GM18868 (cell line): ENCODE results near the gene HOXA3.

Source experiments
- ATAC-seq: cut with Tn5 transposase; IDR thresholded peaks from one replicate; pipeline ENCODE4 v1.9.1; 2021; ENCODE audit warnings: mild to moderate bottlenecking, moderate library complexity; ENCODE audit not compliant: unreplicated experiment

The HOXA3 gene

DNA sequence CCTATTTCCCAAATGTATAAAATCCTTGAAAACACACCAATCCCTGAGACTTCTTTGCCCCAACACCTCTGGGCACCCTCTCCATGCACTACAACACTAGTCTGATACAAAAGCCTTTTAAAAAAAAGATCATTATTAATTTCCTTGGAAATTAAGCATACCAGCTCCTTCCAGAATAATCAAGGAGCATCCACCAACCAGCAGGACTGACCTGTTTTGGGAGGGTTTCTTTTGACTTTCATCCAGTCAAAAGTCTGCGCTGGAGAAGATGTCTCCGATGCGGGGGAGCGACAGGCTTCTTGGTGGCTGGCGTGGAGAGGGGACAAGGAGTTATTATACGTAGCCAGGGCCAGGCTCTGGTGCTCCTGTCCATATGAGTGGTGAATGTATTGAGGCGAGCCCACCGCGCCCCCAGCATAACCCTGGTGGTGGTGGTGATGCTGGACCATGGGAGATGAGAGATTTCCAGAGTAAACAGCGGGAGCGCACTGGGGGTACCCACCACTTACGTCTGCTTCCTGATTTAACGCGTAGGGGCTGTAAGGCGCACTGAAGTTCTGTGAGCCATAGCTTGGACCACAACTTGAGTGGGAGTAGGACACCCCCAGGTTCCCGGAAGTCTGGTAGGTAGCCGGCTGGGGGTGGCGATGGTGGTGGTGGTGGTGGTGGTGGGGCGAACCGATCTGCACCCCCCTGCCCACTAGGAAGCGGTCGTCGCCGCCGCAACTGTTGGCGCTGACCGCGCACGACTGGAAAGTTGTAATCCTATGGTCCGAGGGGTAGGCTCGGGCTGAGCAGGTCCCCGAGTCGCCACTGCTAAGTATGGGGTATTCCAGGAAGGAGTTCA lies 57.1 kb downstream of the HOXA3 start:
- no peak for ATAC-seq

DNA sequence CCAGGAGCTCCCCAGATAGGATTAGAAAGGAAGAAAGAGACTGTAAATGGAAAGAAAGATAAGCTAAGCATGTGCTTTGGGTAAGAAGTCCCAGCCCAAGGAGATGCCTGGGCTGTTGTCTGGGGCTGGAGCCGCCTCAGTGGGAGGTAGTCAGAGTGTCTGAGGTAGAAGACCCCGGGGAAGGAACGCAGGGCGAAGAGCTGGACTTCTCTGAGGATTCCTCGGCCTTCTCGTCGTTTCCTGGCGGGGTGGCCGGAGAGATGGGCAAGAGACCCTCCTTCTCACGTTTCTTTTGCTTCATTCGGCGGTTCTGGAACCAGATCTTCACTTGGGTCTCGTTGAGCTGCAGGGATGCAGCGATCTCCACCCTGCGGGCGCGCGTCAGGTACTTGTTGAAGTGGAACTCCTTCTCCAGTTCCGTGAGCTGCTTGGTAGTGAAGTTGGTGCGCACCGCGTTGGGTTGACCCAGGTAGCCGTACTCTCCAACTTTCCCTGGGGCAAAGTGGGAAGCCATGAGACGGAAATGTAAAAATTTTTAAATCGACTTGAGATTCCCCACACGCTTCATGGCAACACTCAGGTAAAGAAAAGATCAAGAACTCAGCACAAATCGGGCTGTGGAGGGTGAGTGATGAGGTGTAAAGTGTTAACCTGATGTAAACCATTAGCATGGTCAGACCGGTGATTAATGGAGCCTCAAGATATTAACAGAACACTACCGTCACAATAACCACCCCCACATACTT lies 57.9 kb downstream of the HOXA3 start:
- no peak for ATAC-seq

DNA sequence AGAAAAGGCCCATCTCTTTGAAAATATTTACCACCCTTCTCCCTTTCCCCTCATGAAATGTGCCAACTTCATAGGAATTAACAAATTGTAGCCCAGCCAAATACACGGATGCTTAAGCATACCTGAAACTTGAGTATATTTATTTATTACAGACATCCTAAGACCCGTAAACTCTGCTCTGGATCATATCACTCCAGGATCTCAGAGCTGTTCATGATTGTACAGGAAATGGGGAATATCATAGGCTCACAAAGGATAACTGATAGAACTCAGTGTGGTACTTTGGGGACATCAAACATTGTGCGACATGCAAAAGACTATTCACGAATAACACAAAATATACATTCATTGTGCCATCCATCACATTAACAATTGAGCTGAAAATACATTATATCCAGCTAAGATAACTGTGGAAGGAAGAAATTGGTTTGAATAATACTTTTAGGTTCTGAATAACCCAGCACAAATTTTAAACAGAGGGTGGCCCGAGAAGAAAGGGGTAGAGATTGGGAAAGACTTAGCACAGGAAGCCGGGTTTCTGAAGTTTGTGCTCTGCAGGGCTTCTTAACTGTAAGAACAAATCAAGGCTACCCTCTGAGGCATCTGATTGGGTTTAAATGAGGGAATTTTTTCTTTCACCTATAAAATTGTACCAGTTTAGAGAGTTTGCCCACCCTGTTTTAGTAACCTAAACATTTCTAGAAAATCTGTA lies 59.0 kb downstream of the HOXA3 start:
- no peak for ATAC-seq

DNA sequence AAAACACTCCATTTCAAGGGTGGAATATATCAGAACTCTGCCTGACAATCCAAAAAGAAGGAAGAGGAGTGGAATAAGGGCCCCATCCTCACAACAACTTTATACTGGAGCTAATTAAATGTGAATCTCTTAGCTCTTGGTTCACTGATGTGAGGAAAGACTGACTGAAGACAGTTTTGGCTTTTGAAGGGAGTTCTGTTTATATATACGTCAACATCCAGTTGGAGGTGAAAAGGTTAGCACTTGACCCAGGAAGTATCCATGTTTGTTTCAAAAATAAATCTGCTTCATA lies 59.6 kb downstream of the HOXA3 start:
- ATAC-seq = no peak

DNA sequence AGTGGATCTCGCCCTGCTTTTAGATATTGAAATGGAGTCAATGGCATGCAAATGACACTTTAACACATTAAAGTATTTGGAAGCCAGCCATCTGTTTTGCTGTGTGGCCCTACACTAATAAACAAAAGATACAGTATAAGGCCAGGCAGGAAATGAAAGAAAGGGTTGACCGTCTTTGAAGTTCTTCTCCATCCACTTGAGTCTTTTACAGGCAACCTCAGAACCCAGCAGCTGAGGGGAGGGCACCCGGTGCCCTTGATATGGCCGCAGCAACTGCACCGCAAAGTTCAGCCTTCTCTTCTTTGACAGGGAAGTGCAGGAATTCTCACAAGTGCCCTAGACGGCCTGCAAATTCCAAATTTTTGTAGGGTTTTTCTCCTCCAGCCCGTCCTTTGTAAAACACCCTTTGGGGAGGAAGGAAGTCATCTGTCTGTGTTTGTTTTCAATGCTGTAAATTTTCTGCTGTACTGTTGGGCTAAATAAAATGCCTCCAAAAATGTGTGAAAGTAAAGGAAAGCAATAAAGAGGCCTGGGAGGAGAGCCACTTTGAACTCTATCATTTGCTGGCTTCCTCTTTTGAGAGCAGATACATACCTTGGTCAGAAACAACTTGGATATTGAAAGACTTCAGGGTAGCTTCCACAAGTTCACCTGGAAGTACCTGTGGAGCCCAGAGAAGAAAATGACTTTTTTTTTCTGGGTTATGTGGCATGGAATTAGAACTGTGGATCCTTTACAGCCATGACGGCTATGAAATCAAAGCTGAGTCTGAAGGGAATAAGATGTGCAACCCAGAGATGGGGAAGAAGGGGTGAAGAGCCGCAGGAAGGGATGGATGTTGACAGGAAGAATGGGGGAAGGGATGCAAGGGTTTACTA lies 60.2 kb downstream of the HOXA3 start:
- ATAC-seq = no peak

DNA sequence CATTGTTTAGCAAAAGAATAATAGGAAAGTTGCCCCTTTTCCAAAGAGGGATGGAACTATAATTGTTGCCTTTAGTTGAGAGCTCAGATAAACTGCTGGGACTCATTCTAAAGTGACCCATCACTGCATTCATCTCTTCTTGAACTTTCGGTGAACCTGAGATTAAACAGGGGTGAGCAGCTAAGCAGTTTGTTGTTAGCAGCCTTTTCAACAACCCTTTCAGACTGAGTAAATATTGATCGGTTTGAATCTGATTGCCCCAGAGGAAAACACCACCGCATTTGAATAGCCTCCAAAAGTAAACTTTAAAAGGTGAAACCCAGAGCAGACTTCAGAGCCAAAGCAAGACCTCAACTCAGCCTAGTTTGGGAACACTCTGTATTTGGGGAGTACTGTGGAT lies 61.3 kb downstream of the HOXA3 start:
- no peak for ATAC-seq

DNA sequence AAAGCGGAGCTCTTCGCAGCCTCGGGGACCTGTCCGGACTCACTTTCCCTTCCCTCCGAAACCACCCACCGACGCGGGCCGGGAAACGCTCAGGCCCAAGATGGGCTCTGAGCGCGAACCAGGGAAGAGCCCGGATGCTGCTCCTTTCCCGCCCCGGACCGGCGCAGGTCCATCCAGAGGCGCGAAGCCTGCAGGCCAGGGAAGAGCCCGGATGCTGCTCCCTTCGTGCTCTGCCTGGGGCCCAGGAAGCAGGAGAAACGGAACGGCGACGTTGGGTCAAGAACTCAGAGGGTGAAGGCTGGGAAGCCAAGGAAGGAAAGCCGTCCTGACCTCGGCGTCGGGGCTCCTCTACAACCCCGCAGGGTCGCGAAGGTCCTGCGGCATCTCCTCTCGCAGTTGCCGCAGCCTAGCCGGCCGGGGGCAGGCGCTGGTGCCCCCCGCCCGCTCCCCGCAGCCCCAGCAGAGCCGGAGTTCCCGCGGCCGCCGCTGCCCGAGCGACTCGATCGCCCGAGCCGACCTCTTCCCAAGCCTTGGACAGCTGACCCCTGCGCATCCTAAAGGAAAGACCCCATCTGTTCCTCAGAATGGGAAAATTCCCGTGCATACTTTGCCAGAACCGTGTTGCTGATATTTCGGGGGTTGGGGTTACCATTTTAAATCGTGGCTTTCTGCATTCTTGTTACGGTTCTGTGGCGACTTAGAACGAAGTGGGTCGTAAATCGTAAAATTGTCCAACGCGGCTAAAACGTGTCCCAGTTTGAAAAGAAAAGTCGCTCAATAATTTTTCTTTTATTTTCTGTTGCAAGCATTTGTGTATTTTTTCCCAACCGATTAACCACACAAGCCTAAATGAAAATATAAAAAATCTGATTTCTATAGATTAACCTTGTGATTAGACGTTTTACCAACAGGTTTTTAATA lies 64.1 kb downstream of the HOXA3 start:
- no peak for ATAC-seq

DNA sequence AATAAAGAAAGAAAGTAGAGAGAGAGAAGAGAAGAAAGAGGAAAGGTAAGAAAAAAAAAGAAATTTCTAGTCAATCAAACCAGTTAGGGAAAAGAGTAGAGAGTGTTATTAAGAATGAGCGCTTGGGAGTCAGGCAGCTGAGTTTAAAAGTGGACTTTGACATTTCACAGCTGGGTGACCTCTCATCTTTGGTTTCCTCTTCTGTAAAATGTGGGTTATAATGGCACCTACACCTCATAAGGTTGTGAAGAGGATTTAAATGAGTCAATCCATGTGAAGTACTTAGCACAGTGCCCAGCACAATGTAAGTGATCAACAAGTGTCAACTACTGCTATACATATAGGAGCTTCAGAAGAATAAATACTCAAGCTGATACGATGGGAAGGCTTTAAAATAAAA lies 68.7 kb downstream of the HOXA3 start:
- no peak for ATAC-seq

DNA sequence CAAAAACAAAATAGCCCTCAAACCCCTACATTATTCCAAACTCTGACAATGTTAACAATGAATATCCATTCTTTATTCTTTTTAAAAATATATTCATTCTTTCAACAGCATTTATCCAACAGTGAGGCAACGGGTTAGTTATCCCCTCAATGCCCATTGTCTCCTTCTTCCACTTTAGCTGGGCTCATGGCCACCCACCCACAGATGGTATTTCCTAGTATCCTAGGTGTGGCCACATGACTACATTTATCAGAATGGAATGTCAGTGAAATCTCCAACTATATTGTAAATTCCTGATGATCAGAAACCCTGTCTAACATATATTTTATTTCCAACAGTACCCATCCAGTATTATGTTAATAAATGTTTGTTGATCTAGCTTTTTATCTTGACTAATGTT lies 70.2 kb downstream of the HOXA3 start:
- ATAC-seq = no peak

DNA sequence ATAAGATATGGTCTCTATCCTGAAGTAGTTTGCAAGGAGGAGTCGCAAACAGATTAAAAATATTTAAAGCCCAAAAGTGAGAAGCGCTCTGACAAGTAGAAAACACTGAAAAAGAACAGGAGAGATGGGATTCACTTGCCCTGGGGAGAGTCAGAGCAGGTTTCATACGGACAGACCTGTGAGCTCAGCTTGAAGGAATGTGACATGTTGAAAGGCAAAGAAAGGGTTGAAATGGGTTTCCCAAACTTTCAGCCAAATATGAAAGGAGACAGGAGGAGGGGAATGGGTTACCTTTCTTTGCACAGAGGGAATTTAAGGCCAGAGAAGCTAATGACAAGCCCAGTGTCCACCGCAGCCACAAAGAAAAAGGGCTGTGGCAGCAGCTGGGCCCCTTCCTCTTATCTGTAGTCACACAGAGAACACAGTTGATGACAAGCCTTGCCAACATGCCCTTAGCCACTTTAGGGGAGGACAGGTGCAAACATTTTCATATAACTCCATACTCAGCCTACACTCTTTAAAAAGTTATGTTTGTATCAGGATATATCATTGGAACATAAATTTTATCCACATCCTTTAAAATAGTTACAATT lies 71.4 kb downstream of the HOXA3 start:
- ATAC-seq = no peak

DNA sequence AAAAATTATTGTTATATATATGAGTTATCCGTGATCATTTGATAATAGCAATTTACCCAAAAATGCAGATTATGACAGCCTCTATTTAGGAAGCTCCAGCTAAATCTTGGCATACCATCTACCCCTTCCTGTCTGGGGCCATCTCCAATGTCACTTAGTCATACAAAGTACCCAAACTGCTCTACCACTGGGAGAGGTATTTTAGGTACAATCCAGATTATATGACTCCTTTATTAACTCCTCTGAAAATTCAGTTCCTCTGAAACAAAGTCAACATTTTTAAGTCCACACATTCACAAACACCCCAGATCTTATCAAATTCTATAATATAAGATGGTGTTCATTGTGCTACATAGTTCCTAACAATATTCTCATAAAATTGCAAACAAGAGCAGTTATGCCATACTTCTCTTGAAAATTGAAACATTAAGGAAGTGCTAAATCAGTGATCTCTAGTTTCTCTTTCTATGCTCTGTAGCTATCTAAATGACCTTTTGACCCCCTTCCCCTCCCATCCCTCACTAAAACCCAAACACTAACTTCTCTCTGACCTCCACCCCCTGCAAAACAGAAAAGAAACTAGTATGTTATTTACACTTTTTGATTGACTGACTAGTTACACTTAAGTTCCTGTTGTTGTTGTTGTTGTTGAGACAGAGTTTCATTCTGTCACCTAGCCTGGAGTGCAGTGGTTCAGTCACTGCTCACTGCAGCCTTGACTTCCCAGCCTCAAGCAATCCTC lies 73.0 kb downstream of the HOXA3 start:
- no peak for ATAC-seq

DNA sequence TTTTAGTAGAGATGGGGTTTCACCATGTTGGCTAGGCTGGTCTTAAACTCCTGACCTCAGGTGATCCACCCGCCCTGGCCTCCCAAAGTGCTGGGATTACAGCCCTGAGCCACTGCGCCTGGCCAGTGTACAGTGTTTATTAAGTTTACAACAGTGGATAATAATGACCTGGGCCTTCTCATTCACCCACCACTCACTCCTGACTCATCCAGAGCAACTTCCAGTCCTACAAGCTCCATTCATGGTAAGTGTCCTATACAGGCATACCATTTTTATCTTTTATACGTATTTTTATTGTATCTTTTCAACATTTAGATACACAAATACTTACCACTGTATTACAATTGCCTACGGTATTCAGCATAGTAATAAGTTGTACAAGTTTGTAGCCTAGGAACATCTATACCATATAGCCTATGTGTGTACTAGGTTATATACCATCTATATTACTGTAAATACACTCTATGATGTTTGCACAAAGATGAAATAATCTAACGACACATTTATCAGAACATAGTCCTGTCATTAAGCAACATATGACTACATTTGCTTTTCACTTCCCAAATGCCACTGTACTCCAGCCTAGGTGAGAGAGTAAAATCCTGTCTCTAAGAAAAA lies 73.7 kb downstream of the HOXA3 start:
- no peak for ATAC-seq

DNA sequence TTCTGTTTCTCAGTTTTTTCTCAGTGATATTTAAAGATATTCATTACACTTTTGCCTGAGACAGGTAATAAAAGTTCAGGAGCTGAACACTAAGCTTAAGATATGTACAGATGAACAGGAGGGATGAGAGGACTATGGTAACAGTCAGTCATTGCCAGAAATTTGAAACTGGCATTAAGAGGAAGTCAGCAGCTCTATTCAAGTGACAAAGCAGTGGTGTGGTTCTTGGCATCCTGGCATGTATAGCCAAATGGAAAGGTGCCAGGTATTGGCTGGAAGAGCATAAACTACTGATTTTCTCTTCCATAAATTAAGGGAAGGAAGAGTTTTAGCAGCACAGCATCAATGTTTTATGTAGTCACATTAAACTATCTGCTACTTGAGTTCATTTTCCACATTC lies 79.3 kb downstream of the HOXA3 start:
- ATAC-seq = no peak

DNA sequence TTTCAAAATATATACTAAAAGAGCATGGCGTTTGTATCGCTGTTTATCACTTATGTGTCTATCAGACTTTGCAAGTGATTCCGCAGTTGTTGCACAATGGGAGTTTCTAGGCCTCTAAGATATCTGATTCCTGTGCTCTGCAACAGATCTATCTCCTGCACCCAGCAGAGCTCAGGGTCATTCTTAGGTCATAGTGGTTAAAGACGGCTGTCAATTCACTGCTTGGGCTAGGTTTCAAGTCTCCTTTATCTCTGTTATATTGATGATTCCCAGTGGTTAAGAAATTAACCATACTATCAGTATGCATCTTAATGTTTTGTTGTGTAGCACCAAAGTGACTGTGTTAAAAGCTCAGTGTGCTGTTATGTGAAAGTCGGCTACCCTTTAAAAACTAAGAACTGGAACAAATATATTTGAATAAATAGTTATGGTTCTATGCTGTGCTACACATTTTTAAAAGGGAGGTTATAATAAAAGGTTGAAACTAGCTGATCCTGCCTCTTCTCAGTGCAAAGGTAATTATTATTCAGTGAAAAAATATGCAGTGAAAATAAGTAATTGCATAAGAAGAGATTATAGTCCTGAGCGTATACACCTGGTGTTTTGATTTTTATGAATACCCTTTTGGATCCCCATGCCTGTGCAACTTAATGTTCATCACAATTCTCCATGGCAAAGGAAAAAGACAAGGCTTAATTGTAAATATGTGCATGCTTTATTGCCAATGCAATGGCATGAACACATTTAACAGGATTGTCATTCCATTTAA lies 80.6 kb downstream of the HOXA3 start:
- ATAC-seq = no peak

DNA sequence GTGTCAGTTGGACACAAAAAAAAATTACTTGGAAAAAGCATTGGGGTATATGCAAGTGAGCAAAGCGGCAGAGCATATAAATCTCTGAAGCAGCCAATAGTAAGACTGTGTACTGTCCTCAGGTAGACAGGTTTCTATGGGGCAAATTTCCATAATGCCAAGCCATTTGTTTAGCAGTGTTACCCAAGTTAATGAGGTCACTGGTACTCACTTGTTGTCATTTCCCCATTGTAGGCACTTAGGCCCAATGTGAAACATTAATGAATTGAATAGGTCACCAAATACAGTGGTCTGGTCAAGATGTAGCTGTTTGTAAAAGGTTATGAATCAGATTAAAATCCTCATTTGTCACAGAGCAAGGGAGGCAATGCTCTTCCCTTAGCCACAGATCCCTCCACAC lies 84.1 kb downstream of the HOXA3 start:
- ATAC-seq = no peak

DNA sequence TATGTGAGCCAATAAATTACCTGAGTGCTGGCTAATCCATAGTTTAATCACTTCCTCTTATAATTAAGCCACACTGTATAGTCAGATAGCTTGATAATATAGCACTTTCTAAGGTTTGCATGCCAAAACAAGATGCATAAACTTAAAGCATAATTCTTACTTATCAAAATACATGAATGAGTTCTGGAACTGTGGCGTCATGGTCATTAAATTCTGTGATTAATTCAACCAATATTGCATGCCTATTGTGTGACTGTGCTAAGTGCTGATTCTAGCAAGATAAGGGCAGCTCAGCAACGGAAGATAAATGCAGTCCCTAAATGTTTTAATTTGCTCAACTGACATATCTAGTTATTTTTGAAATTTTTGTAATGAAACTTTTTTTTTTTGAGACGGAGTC lies 86.2 kb downstream of the HOXA3 start:
- ATAC-seq = no peak

DNA sequence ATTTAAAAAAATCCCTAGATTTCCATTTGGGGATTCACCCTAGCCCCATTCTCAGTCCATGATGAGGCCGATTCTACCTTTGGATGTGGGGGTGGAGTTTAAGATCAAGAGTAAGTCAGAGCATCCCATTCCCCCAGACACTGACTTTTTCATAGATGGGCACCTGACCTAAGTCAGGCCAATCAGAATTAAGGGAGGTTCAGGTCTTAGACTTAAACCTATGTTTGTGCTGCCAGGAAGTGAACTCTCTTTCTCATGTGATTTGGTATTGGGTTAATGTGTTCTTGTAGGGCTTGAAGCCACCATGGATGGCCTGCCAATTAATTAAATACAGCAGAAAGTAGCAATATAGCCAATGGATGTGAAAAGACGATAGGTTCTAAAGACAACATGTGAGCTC lies 86.7 kb downstream of the HOXA3 start:
- no peak for ATAC-seq

DNA sequence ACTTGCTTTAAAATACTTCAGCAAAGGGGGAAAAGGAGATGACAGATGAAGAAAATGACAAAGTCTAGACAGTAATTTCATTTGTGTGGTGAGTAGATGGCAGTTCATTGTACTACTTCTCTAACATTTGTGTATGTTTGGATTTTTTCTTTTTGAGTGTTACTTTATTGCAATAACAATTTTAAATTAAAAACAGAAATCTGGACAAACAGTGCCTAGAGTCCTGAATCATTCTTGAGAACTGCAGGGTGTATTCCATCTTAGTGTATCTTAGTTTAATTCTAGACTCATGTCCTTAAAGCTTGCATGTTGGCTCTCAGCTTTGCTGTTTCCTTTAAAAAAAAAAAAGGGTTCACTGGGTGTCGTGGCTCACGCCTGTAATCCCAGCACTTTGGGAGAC lies 87.7 kb downstream of the HOXA3 start:
- no peak for ATAC-seq
